GM12875 (cell line): ENCODE data around the gene PRELID3B.

Experiments
- H3K4me3 ChIP-seq: one replicate; pipeline ENCODE4 v1.5.1; 2011; ENCODE audit warnings: low read depth, low read length, control low read depth
- CTCF ChIP-seq: IDR thresholded peaks from 2 replicates; pipeline ENCODE4 v1.5.1; 2011; ENCODE audit warnings: low read depth, mild to moderate bottlenecking, control low read depth, inconsistent platforms, low read length, moderate library complexity, borderline replicate concordance; ENCODE audit not compliant: insufficient read depth

PRELID3B gene

DNA sequence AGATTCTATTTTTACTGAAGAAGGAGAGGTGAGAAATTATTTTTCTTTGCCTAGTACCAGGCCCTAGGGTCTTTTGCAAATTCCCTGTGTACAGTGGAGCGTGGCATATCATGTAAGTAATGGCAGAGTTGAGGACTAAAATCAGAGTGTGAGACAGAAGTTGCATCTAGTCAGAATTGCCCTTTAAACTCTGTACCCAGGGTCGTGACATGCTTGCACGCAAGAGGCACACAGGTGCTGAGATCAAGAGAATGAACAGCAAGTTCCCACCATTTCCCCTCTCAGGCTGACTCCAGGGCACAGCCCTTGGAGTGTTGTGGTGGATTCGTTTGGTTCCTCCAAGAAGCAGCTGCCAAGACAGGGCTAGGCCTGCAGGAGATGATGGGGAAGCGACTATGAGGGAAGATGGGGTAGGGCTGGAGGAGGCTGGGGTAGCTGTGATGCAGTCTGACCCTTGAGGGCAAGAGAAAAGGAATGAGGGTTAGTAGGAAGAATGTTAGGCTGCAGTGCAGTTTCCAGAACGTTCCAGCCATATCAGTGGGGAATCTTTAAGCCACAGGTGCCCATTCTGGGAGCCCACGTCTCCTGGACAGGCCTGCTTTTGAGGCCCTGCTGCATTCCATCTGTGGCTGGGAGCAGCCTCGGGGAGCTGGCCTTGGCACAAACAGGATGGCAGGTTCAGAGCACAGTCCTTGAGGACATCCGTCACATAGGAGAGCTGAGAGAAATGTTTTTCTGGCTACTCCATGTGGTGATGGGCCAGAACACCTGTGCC, 54.6 kb downstream of the PRELID3B start:
- no peak for TF ChIP-seq CTCF
- no peak overlapping the region for H3K4me3 ChIP-seq

- no peak for TF ChIP-seq CTCF
- H3K4me3 ChIP-seq: no peak overlapping the region
These were observed 55.5 kb downstream of the PRELID3B start for GRCh38 chr20:58986968-58987517.

DNA sequence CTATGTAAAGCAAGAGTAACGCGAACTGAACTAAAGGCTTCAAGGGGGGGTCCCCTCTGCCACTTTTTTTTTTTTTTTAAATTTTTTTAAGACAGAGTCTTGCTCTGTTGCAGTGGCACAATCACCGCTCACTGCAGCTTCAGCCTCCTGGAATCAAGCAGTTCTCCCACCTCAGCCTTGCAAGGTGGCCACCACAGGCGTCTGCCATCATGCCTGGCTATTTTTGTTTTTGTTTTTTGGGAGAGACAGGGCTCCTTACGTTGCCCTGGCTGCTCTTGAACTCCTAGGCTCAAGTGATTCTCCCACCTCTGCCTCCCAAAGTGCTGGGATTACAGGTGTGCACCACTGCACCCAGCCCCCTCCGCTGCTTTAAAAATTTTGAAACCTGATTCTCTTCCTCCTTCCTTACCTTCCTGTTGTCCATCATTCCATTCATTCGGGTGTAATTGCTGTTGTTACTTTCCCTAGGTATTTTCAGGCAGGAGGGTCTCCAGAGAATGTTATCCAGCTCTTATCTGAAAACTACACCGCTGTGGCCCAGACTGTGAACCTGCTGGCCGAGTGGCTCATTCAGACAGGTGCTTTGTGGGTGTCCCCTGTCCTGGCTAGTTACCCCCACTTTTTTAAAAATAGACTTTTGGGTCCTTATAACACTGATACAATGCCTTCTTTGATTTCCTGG, 56.2 kb downstream of the PRELID3B start:
- H3K4me3 ChIP-seq: no peak overlapping the region
- TF ChIP-seq CTCF: no peak

GRCh38 chr20:58985656-58986055, 56.9 kb downstream of the PRELID3B start:
- no peak for TF ChIP-seq CTCF
- H3K4me3 ChIP-seq: no peak overlapping the region

DNA sequence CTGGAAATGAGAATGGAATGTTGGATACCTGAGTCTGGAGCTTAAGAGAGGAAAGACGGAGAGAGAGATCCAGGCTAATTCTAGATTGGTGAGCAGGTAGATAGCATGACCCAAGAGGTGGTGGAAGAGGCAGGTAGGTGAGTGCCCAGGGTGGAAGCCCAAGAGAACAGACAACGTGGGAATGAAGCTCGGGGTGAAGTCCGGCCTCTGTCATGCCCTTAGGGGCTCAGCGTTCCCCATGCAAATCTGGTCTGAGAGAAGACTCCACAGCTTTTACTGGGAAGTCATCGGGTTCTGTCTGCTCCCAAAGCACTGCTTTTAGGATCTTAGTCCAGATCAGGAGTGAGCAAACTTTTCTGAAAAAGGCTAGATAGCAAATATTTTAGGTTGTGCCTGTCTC, 57.9 kb downstream of the PRELID3B start:
- no peak for TF ChIP-seq CTCF
- H3K4me3 ChIP-seq: no peak overlapping the region
